HL-60 (cell line): ENCODE data around the gene TMEM60.
A peak's percentile ranks its signal among the peaks of the same experiment; 100 is the strongest.

Source experiments
- DNase-seq, 2 experiments: peaks; one replicate each; pipeline ENCODE4 v3.0.0-alpha.2; 2010 to 2020; ENCODE audit warnings: low read depth in 1 of 2, low spot score in 1 of 2
- H3K27ac ChIP-seq: fragments of 250-450 bp; sonication (Bioruptor Pico); replicated peaks from 2 replicates; pipeline ENCODE4 v1.5.1; 2020; ENCODE audit warnings: mild to moderate bottlenecking, moderate library complexity
- H3K27me3 ChIP-seq: fragments of 250-450 bp; sonication (Bioruptor Pico); 2 replicates; pipeline ENCODE4 v1.5.1; 2021; ENCODE audit warnings: mild to moderate bottlenecking, moderate library complexity; ENCODE audit not compliant: insufficient read depth, poor library complexity, severe bottlenecking
- H3K4me3 ChIP-seq: replicated peaks from 2 replicates; pipeline ENCODE4 v1.5.1; 2011; ENCODE audit warnings: mild to moderate bottlenecking, control low read depth, low read length; ENCODE audit not compliant: insufficient read depth
- CTCF ChIP-seq: IDR thresholded peaks from one replicate; pipeline ENCODE4 v1.5.1; 2011; ENCODE audit warnings: low read length, control low read depth, inconsistent platforms; ENCODE audit not compliant: insufficient read depth
- GABPA ChIP-seq: IDR thresholded peaks from 2 replicates; pipeline ENCODE4 v1.6.1; 2012; ENCODE audit warnings: low read depth
- POLR2AphosphoS5 ChIP-seq: IDR thresholded peaks from 2 replicates; pipeline ENCODE4 v1.6.1; 2012; ENCODE audit warnings: low read depth
- REST ChIP-seq: IDR thresholded peaks from 2 replicates; pipeline ENCODE4 v1.6.1; 2012; ENCODE audit warnings: low read depth; ENCODE audit not compliant: insufficient replicate concordance
- SPI1 ChIP-seq: IDR thresholded peaks from 2 replicates; pipeline ENCODE4 v1.6.1; 2012; ENCODE audit warnings: low read depth, mild to moderate bottlenecking, borderline replicate concordance

TMEM60 gene

GRCh38 chr7:77820967-77821366 is 22.7 kb upstream of the TMEM60 start:
- TF ChIP-seq POLR2AphosphoS5 (no peak), SPI1 (no peak), CTCF (no peak), REST (no peak), GABPA (no peak)
- Histone ChIP-seq H3K27me3 (no peaks in the 10 kb centered on the region), H3K4me3 (no peak overlapping the region), H3K27ac (no peak overlapping the region)
- no peak for DNase-seq

- no peak for DNase-seq
- Histone ChIP-seq H3K4me3 (no peak overlapping the region), H3K27ac (no peak overlapping the region), H3K27me3 (no peaks in the 10 kb centered on the region)
- TF ChIP-seq GABPA (no peak), SPI1 (peak; percentile 70), REST (no peak)
Measured at GRCh38 chr7:77819021-77819420, 20.8 kb upstream of the TMEM60 start.

- H3K27ac ChIP-seq = no peak overlapping the region
- TF ChIP-seq CTCF (no peak), GABPA (no peak), POLR2AphosphoS5 (no peak), SPI1 (no peak), REST (no peak)
- DNase-seq = no peak
Measured at GRCh38 chr7:77813180-77813579, 14.9 kb upstream of the TMEM60 start.

GRCh38 chr7:77812290-77812685 is 14.1 kb upstream of the TMEM60 start:
- TF ChIP-seq SPI1 = no peak
- TF ChIP-seq REST = no peak
- no peak for TF ChIP-seq GABPA
- no peak overlapping the region for H3K27ac ChIP-seq
- H3K4me3 ChIP-seq = no peak overlapping the region
- no peaks in the 10 kb centered on the region for H3K27me3 ChIP-seq
- no peak for DNase-seq

More at GRCh38 chr7:77813180-77813579, 14.9 kb upstream of the TMEM60 start:
- Histone ChIP-seq H3K4me3 (no peak overlapping the region), H3K27me3 (no peaks in the 10 kb centered on the region)
